ENCODE data around the gene NCOA7. TPM values are rescaled to one million over a fixed set of nuclear protein-coding genes. Genes with fewer than 3 reads are reported as not detected.
"Not testable (repeated sequence)": the region's sequence is repeated elsewhere in the genome, so short reads cannot be mapped to it uniquely, and the experiment has no call there.

NCOA7 gene
- total and polyA plus RNA-seq, 3 donors from 2014 or later = 7.5 to 26.7 (median 18.9) TPM

- WGBS, 2 donors = 68 to 70% methylated on average over 2 of the region's 2 CpGs
- Histone ChIP-seq H3K27me3 (no peaks in the 10 kb centered on the region), H3K4me1 (no peaks in the 10 kb centered on the region), H3K9me3 (no peaks in the 10 kb centered on the region), H3K4me3 (no peak overlapping the region), H3K27ac (no peak overlapping the region), H3K36me3 (ENCODE audit: low read depth, missing control alignments) (no peaks in the 10 kb centered on the region)
- no peak for TF ChIP-seq CTCF (IDR thresholded peaks at IDR 0.05)
- no peak for TF ChIP-seq POLR2A (IDR thresholded peaks at IDR 0.05)
- intact Hi-C loops (cut with DNase I; ENCODE audit: low total_unique reads) = no loop called here
- no peak for DNase-seq
Observed at GRCh38 chr6:125949069-125949468, 158.3 kb downstream of the NCOA7 start.

- no peaks in the 10 kb centered on the region for H3K27me3 ChIP-seq
- H3K27ac ChIP-seq = no peak overlapping the region
- no peaks in the 10 kb centered on the region for H3K4me1 ChIP-seq
- WGBS, 2 donors = 66 to 86% methylated on average over 6 of the region's 6 CpGs
- intact Hi-C loops (cut with DNase I; ENCODE audit: low total_unique reads) = no loop called here
- H3K9me3 ChIP-seq = no peaks in the 10 kb centered on the region
- H3K4me3 ChIP-seq = no peak overlapping the region
- H3K36me3 ChIP-seq (ENCODE audit: low read depth, missing control alignments) = no peaks in the 10 kb centered on the region
- TF ChIP-seq CTCF (IDR thresholded peaks at IDR 0.05) = no peak
- TF ChIP-seq POLR2A (IDR thresholded peaks at IDR 0.05) = no peak
- DNase-seq = no peak
Observed at GRCh38 chr6:125950293-125950692, 159.5 kb downstream of the NCOA7 start.

GRCh38 chr6:125950716-125951115 lies 160.0 kb downstream of the NCOA7 start:
- H3K27me3 ChIP-seq; intact Hi-C loops (cut with DNase I; ENCODE audit: low total_unique reads); H3K36me3 ChIP-seq (ENCODE audit: low read depth, missing control alignments); H3K4me3 ChIP-seq; H3K27ac ChIP-seq; DNase-seq; H3K4me1 ChIP-seq; H3K9me3 ChIP-seq: not testable (repeated sequence)
- WGBS, 2 donors = 71 to 78% methylated on average over 6 of the region's 6 CpGs

GRCh38 chr6:125951323-125951722 lies 160.6 kb downstream of the NCOA7 start:
- TF ChIP-seq CTCF (IDR thresholded peaks at IDR 0.05) (no peak), POLR2A (IDR thresholded peaks at IDR 0.05) (no peak)
- no peak overlapping the region for H3K27ac ChIP-seq
- no peak for DNase-seq
- intact Hi-C loops (cut with DNase I; ENCODE audit: low total_unique reads) = no loop called here
- H3K4me1 ChIP-seq = no peaks in the 10 kb centered on the region
- H3K4me3 ChIP-seq = no peak overlapping the region
- WGBS, 2 donors = 64 to 91% methylated on average over 1 of the region's 1 CpG
- no peaks in the 10 kb centered on the region for H3K9me3 ChIP-seq
- no peaks in the 10 kb centered on the region for H3K36me3 ChIP-seq (ENCODE audit: low read depth, missing control alignments)
- no peaks in the 10 kb centered on the region for H3K27me3 ChIP-seq

- Histone ChIP-seq H3K27ac (no peak overlapping the region), H3K9me3 (no peaks in the 10 kb centered on the region), H3K4me1 (peaks cover 1% of the 10 kb centered on the region), H3K27me3 (no peaks in the 10 kb centered on the region), H3K4me3 (no peak overlapping the region), H3K36me3 (ENCODE audit: low read depth, missing control alignments) (no peaks in the 10 kb centered on the region)
- 72 to 82% methylated on average over 5 to 7 of the region's 7 CpGs for WGBS, 2 donors
- peak; percentile 25 for DNase-seq
- TF ChIP-seq POLR2A (IDR thresholded peaks at IDR 0.05) = no peak
- no peak for TF ChIP-seq CTCF (IDR thresholded peaks at IDR 0.05)
- intact Hi-C loops (cut with DNase I; ENCODE audit: low total_unique reads) = no loop called here
Observed at GRCh38 chr6:125952764-125953501, 162.2 kb downstream of the NCOA7 start.

Measured in testis (tissue), 3 donors.